ENCODE data around the gene ABCA7.

The ABCA7 gene

DNA sequence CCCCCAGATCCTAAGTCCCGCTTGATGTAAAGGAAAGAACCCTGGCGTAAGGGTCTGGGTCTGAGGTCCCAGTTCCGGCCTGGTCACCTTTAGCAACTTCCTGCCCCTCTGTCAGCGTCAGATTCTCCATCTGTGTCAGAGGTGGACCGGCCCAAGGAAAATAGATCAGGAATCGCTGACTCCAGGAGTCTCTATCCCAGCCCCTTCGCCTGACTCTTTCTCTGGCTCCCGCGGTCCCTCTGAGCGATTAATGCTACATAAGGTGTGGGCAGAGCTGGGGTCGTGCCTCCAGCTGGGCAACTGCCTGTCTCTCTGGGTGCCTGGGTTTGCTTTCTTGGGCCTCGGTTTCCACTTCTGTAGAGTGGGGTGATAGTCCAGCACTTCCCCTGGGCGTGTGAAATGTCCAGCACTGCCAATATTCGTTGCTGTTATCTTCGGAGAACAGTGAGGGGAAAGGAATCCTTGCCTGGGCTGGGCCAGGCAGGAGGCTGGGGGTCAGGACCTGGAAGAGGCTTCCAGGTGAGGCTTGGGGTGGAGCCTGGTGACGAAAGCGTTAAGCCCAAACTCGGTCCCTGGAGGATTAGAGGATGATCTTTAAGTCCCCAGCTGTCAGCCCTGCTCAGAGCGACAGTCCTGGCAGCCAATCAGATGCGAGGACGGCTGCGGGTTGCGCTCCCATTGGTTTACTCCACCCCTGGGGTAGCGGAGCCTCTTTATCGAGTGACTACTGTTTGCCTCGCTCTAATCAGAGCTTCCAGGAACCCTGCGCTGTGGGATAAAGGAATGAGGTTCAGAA lies 767 bp downstream of the ABCA7 start:
- peak; percentile 89 for DNase-seq (ENCODE audit: low read depth)

- DNase-seq (ENCODE audit: low read depth), result no peak
These were observed 1.4 kb downstream of the ABCA7 start for GRCh38 chr19:1041272-1041834.

- no peak for DNase-seq (ENCODE audit: low read depth)
These were observed 2.2 kb downstream of the ABCA7 start for GRCh38 chr19:1041835-1042685.

DNA sequence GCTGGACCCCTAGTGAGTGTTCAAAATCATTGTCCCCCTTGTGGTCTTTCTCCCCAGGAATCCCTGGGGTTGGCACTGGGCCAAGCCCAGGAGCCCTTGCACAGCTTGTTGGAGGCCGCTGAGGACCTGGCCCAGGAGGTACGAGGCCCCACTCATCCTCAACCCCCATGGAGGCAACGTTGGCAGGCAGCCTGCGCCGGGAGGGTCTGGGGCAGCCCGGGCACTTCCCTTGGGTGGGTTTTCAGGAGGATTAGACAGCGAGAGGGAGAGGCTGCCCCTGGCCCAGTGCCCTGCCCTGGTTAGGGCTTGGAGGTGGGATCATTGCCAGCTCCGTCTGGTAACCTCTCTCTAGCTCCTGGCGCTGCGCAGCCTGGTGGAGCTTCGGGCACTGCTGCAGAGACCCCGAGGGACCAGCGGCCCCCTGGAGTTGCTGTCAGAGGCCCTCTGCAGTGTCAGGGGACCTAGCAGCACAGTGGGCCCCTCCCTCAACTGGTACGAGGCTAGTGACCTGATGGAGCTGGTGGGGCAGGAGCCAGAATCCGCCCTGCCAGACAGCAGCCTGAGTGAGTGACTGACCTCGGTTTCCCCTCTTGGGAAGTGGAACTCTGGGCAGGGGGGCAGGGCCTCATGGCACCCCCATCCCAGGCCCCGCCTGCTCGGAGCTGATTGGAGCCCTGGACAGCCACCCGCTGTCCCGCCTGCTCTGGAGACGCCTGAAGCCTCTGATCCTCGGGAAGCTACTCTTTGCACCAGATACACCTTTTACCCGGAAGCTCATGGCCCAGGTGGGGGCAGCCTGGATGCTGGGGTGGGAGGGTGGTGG lies 3.0 kb downstream of the ABCA7 start:
- DNase-seq (ENCODE audit: low read depth), result no peak

- DNase-seq (ENCODE audit: low read depth), result peak; percentile 67
These were observed 5.3 kb downstream of the ABCA7 start for GRCh38 chr19:1045247-1045603.

DNA sequence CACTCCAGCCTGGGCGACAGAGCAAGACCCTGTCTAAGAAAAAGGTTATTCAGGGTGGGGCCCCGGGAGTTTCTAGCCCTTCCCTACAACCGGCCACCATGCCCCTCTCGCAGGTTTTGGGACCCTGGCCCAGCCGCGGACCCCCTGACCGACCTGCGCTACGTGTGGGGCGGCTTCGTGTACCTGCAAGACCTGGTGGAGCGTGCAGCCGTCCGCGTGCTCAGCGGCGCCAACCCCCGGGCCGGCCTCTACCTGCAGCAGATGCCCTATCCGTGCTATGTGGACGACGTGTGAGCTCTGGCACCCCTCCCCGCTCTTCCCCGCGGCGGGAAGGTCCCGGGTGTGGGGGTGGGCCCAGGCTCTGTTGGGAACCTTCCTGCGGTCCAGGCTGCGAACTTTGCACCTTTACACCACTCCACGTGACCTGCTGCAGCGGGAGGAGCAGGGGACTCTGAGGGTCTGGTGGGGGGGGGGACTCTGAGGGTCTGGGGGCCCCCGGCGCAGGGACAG lies 6.3 kb downstream of the ABCA7 start:
- no peak for DNase-seq (ENCODE audit: low read depth)

- DNase-seq (ENCODE audit: low read depth), result no peak
These were observed 7.2 kb downstream of the ABCA7 start for GRCh38 chr19:1046836-1047695.

- DNase-seq (ENCODE audit: low read depth), result no peak
These were observed 7.8 kb downstream of the ABCA7 start for GRCh38 chr19:1047696-1048147.

GRCh38 chr19:1049106-1049505 lies 9.2 kb downstream of the ABCA7 start:
- DNase-seq (ENCODE audit: low read depth), result no peak

- no peak for DNase-seq (ENCODE audit: low read depth)
These were observed 9.9 kb downstream of the ABCA7 start for GRCh38 chr19:1049800-1050199.

- no peak for DNase-seq (ENCODE audit: low read depth)
These were observed 11.3 kb downstream of the ABCA7 start for GRCh38 chr19:1050989-1051788.

DNA sequence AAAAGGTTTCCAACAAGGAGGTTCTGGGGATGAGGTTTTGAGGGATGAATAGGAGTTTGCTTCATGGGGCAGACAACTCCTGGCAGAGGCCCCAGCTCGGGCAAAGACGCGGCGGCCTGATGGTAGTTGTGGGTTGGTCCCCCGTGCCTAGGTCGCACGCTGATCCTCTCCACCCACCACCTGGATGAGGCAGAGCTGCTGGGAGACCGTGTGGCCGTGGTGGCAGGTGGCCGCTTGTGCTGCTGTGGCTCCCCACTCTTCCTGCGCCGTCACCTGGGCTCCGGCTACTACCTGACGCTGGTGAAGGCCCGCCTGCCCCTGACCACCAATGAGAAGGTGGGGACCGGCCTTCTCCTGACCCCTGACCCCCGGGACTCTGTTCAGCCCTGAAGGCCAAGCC lies 11.9 kb downstream of the ABCA7 start:
- no peak for DNase-seq (ENCODE audit: low read depth)

- DNase-seq (ENCODE audit: low read depth), result no peak
These were observed 12.6 kb downstream of the ABCA7 start for GRCh38 chr19:1052349-1052975.

GRCh38 chr19:1053176-1054101 lies 13.5 kb downstream of the ABCA7 start:
- DNase-seq (ENCODE audit: low read depth), result no peak

DNA sequence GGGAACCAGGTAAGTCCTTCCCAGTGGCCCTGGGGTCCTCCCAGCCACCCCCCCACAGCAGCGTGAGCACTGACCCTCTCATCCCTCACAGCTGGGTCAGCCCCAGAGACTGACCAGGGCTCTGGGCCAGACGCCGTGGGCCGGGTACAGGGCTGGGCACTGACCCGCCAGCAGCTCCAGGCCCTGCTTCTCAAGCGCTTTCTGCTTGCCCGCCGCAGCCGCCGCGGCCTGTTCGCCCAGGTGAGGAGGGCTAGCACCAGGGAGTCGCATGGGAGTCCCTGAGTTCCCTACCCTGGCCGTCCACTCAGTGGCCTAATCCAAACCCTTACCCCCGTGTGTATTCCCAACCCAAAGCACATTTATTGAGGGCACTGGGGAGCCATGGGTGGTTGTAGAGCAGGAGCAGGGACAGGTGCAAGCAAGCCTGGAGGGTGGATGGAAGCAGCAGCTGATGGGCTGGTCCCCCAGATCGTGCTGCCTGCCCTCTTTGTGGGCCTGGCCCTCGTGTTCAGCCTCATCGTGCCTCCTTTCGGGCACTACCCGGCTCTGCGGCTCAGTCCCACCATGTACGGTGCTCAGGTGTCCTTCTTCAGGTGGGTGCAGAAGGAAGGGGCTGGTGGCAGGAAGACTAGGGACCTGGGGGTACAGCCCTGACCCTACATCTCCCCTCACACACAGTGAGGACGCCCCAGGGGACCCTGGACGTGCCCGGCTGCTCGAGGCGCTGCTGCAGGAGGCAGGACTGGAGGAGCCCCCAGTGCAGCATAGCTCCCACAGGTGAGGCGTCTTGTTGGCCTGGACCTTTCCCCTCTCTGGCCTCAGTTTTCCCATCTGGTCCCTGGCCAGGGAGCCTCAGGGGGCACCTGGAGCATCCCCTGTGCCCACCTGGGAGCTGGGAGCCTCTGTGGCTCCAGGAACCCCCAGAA lies 14.5 kb downstream of the ABCA7 start:
- DNase-seq (ENCODE audit: low read depth), result no peak

- no peak for DNase-seq (ENCODE audit: low read depth)
These were observed 15.1 kb downstream of the ABCA7 start for GRCh38 chr19:1055028-1055425.

All from T follicular helper cell (primary cell).